Panc1 (cell line): Measurements from ENCODE around the gene DRG1. TPM values are rescaled to one million over a fixed set of nuclear protein-coding genes. Genes with fewer than 3 reads are reported as not detected.

Source experiments
- total RNA-seq: library from RNA; stranded (reverse); gene quantifications from one replicate; pipeline ENCODE4 v1.2.1, GENCODE V29; 2021; ENCODE audit not compliant: unreplicated experiment

Gene DRG1
- total RNA-seq, 1 experiment from 2014 or later: 51.2 TPM

Other genes with a start within 250 kb of the DRG1 start
- 23.5 TPM for gene RNF185, start 239.4 kb upstream of the DRG1 start, total RNA-seq
- 12.6 TPM for gene LIMK2, start 187.3 kb upstream of the DRG1 start, total RNA-seq
- 3.6 TPM for gene PIK3IP1, start 107.1 kb upstream of the DRG1 start, total RNA-seq
- 18.6 TPM for gene PATZ1, start 53.3 kb upstream of the DRG1 start, total RNA-seq
- 23.3 TPM for gene EIF4ENIF1, start 90.2 kb downstream of the DRG1 start, total RNA-seq
- gene SFI1, start 96.9 kb downstream of the DRG1 start, total RNA-seq: 29.9 TPM